A673 (cell line): Measurements from ENCODE around the gene MAST1. TPM values are rescaled to one million over a fixed set of nuclear protein-coding genes. Genes with fewer than 3 reads are reported as not detected.

Experiments
- BruUV-seq: library from RNA; stranded (reverse); fragments of 400-500 nt; replicated peaks from 2 replicates; lab custom pipeline; 2021; lab: Mats Ljungman, UMichigan
- CTCF ChIA-PET: fragments of 300-600 bp; sonication (Branson Sonifier 250); formaldehyde crosslinking; loops from one replicate; lab custom pipeline; 2022; ENCODE audit warnings: antibody characterized with exemption; lab: Charles Lee
- POLR2A ChIA-PET: fragments of 300-600 bp; sonication (Branson Sonifier 250); formaldehyde crosslinking; loops from one replicate; lab custom pipeline; 2022; ENCODE audit warnings: antibody characterized with exemption; ENCODE audit not compliant: low non-redundant PET; lab: Charles Lee
- DNase-seq: peaks from one replicate; pipeline ENCODE4 v3.0.0-alpha.2; 2015; ENCODE audit warnings: low spot score
- H3K27ac ChIP-seq: fragments of 200-600 bp; sonication (generic); 2 replicates; pipeline ENCODE4 v1.5.1; 2016; ENCODE audit warnings: mixed run types, low read depth, mild to moderate bottlenecking, mixed read lengths, antibody characterized with exemption, low read length; ENCODE audit not compliant: poor library complexity, severe bottlenecking
- H3K27me3 ChIP-seq: fragments of 200-600 bp; sonication (generic); replicated peaks from 2 replicates; pipeline ENCODE4 v1.6.1; 2017; ENCODE audit warnings: mixed run types, low read depth, mild to moderate bottlenecking, mixed read lengths, antibody characterized with exemption, low read length; ENCODE audit not compliant: insufficient read depth, poor library complexity
- H3K36me3 ChIP-seq: fragments of 200-600 bp; sonication (generic); 2 replicates; pipeline ENCODE4 v1.6.1; 2016; ENCODE audit warnings: mixed run types, mild to moderate bottlenecking, mixed read lengths, antibody characterized with exemption, low read length; ENCODE audit not compliant: insufficient read depth, poor library complexity, severe bottlenecking
- H3K4me1 ChIP-seq: fragments of 200-600 bp; sonication (generic); 2 replicates; pipeline ENCODE4 v1.6.1; 2017; ENCODE audit warnings: mixed run types, mild to moderate bottlenecking, mixed read lengths, antibody characterized with exemption, low read length; ENCODE audit not compliant: insufficient read depth, poor library complexity, severe bottlenecking
- H3K4me3 ChIP-seq: fragments of 200-600 bp; sonication (generic); 2 replicates; pipeline ENCODE4 v1.5.1; 2016; ENCODE audit warnings: low read depth, mixed run types, mild to moderate bottlenecking, mixed read lengths, low read length; ENCODE audit not compliant: poor library complexity, severe bottlenecking
- H3K9me3 ChIP-seq: fragments of 200-600 bp; sonication (generic); 2 replicates; pipeline ENCODE4 v1.6.1; 2016; ENCODE audit warnings: mixed run types, low read depth, mild to moderate bottlenecking, mixed read lengths, antibody characterized with exemption, low read length; ENCODE audit not compliant: poor library complexity, severe bottlenecking
- CTCF ChIP-seq: fragments of 300-800, 200-600 bp; sonication (generic); conservative IDR thresholded peaks from 2 replicates; pipeline ENCODE4 v1.5.1; 2017; ENCODE audit warnings: low read depth, mild to moderate bottlenecking, antibody characterized with exemption, low read length, moderate library complexity, mixed read lengths
- EZH2 ChIP-seq: fragments of 200-600 bp; sonication (generic); IDR thresholded peaks from 2 replicates; pipeline ENCODE4 v1.6.1; 2017; ENCODE audit warnings: borderline replicate concordance, low read depth, mild to moderate bottlenecking, mixed read lengths, antibody characterized with exemption, low read length; ENCODE audit not compliant: poor library complexity, severe bottlenecking
- intact Hi-C: fragments of 100-400 bp; cut with micrococcal nuclease; formaldehyde crosslinking; loops from one replicate; pipeline ENCODE4 v1.10.0; 2022; ENCODE audit not compliant: unreplicated experiment
- total RNA-seq: library from RNA; stranded (reverse); gene quantifications from 2 replicates; pipeline ENCODE4 v1.2.3, GENCODE V29; 2021

The MAST1 gene
- total RNA-seq, 1 experiment from 2014 or later: 22.2 TPM

DNA sequence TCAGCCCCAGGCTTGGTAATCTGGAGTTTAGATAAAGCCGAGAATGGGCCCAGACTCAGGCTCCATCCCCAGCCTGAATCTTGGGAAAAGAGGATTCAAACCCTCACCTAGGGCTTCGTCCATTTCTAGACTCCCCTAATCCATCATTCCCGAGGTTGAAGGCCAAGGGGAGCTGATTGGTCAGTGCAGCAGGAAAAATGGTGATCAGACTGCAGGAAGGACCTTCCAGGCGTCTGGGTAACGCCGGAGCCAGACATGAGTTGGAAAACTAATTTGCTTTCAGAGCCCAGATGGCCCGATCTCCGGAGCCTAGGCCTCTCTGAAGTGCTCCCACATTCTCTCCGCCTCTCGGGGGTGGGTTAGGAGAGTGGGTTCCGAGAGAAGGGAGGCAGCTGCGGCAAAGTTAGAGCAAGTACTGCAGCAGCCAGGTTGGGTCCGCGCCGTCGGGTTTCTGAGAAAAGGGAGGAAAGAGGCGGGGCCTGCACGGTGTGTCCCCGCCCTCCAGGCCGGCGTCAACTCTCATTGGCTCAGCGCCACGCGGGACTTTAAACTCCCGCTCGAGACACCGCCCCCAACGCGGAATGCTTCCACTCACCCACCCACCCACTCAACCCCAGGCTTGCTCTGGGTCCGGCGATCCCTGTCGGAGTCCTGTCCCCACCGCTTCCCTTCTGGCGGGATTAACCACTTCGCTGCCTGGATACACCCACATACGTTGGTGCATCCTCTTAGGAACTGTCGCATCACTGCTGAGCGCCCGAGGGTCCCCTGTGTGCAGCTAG, 3.1 kb upstream of the MAST1 start:
- Histone ChIP-seq H3K36me3 (no peaks in the 10 kb centered on the region), H3K4me3 (no peak overlapping the region), H3K4me1 (peaks cover 17% of the 10 kb centered on the region), H3K9me3 (no peaks in the 10 kb centered on the region), H3K27me3 (no peaks in the 10 kb centered on the region), H3K27ac (no peak overlapping the region)
- peak; percentile 81 for DNase-seq
- no peak for TF ChIP-seq CTCF
- no peak for TF ChIP-seq EZH2
- ChIA-PET POLR2A (no interaction called here), CTCF (interaction anchor here (1.1 kb wide), 1 partner anchor 12 kb away, joined by 5 read pairs; no protein-coding TSS in a partner anchor)
- BruUV-seq: no TSS peak
- intact Hi-C loops: no loop called here

GRCh38 chr19:12836529-12836863, 1.8 kb upstream of the MAST1 start:
- Histone ChIP-seq H3K27me3 (no peaks in the 10 kb centered on the region), H3K27ac (no peak overlapping the region), H3K9me3 (no peaks in the 10 kb centered on the region), H3K4me1 (peaks cover 27% of the 10 kb centered on the region), H3K36me3 (no peaks in the 10 kb centered on the region), H3K4me3 (no peak overlapping the region)
- TF ChIP-seq CTCF: no peak
- TF ChIP-seq EZH2: no peak
- ChIA-PET POLR2A (no interaction called here), CTCF (no interaction called here)
- intact Hi-C loops: no loop called here
- BruUV-seq: no TSS peak
- no peak for DNase-seq

GRCh38 chr19:12837225-12837624, 1.1 kb upstream of the MAST1 start:
- H3K27me3 ChIP-seq: no peaks in the 10 kb centered on the region
- H3K9me3 ChIP-seq: no peaks in the 10 kb centered on the region
- no peaks in the 10 kb centered on the region for H3K36me3 ChIP-seq
- ChIA-PET POLR2A (no interaction called here), CTCF (interaction anchor here (0.7 kb wide), 1 partner anchor 10 kb away, joined by 6 read pairs; no protein-coding TSS in a partner anchor)
- H3K4me1 ChIP-seq: peaks cover 27% of the 10 kb centered on the region
- intact Hi-C loops: no loop called here
- H3K4me3 ChIP-seq: no peak overlapping the region
- no TSS peak for BruUV-seq
- H3K27ac ChIP-seq: no peak overlapping the region
- TF ChIP-seq EZH2 (no peak), CTCF (no peak)
- no peak for DNase-seq
